HepG2 (cell line): Measurements from ENCODE around the gene OBP2B. TPM values are rescaled to one million over a fixed set of nuclear protein-coding genes. Genes with fewer than 3 reads are reported as not detected.

Experiments used
- ATAC-seq: fragments of 200-7000 bp; cut with Tn5 transposase; 3 replicates; pipeline ENCODE4 v1.9.1; 2020; ENCODE audit warnings: mild to moderate bottlenecking, moderate library complexity
- BruUV-seq: library from RNA; stranded (reverse); fragments of 400-500 nt; replicated peaks from 2 replicates; lab custom pipeline; 2021; lab: Mats Ljungman, UMichigan
- CTCF ChIA-PET: fragments of 300-600 bp; formaldehyde crosslinking; extraction: SDS; loops from one replicate; lab custom pipeline; 2021; ENCODE audit warnings: low total read pairs, inconsistent platforms, low intra/inter-chr PET ratio; lab: Yijun Ruan, JAX
- POLR2A ChIA-PET: fragments of 350-600 bp; sonication (Branson Sonifier 250); formaldehyde crosslinking; loops from one replicate; lab custom pipeline; 2020; ENCODE audit warnings: antibody characterized with exemption, inconsistent platforms; lab: Yijun Ruan, JAX
- DNase-seq: peaks from one replicate; pipeline ENCODE4 v3.0.0-alpha.2; 2015; ENCODE audit warnings: low spot score
- FAIRE-seq: peaks from 3 replicates; lab custom pipeline; 2011; peaks lifted over from hg19 to GRCh38; lab: Jason Lieb, UNC
- H2AFZ ChIP-seq: one replicate; pipeline ENCODE4 v1.6.1; 2011; ENCODE audit warnings: low read length, inconsistent platforms
- H3K27ac ChIP-seq: fragments of 300-600 bp; 3 replicates; pipeline ENCODE4 v1.8.0; 2011; ENCODE audit warnings: mixed run types, mild to moderate bottlenecking, mixed read lengths, low read length, inconsistent platforms; ENCODE audit not compliant: insufficient read depth; ENCODE audit errors: extremely low read length
- H3K27me3 ChIP-seq, 2 experiments: fragments of 200-600 bp in 1 of 2; 2 replicates in 1 of 2; 3 replicates in 1 of 2; pipeline versions ENCODE4 v1.6.0 to v1.8.0; 2011; ENCODE audit warnings: low read length in 2 of 2, mild to moderate bottlenecking in 2 of 2, moderate library complexity in 2 of 2, inconsistent platforms in 1 of 2; ENCODE audit not compliant: insufficient read depth in 2 of 2, control insufficient read depth in 1 of 2
- H3K36me3 ChIP-seq, 2 experiments: fragments of 200-600 bp in 1 of 2; replicated peaks in 1 of 2; 2 replicates in 1 of 2; 3 replicates in 1 of 2; pipeline versions ENCODE4 v1.5.1 to v1.8.0; 2011; ENCODE audit warnings: low read length in 2 of 2, inconsistent platforms in 1 of 2; ENCODE audit not compliant: insufficient read depth in 2 of 2, control insufficient read depth in 1 of 2
- H3K4me1 ChIP-seq: 2 replicates; pipeline ENCODE4 v1.5.1; 2012; ENCODE audit warnings: low read length, inconsistent platforms; ENCODE audit not compliant: insufficient read depth
- H3K4me2 ChIP-seq: 2 replicates; pipeline ENCODE4 v1.6.0; 2011; ENCODE audit warnings: low read depth, low read length, inconsistent platforms
- H3K4me3 ChIP-seq, 3 experiments: fragments of 200-600 bp in 1 of 3; sonication (generic), shearing (Covaris generic) in 1 of 3; replicated peaks in 1 of 3; 2 replicates each; pipeline ENCODE4 v1.5.1; 2011 to 2016; ENCODE audit warnings: low read length in 3 of 3, inconsistent platforms in 2 of 3, low read depth in 2 of 3, mild to moderate bottlenecking in 2 of 3, control low read depth in 1 of 3, mixed read lengths in 1 of 3; ENCODE audit not compliant: insufficient read depth in 1 of 3
- H3K79me2 ChIP-seq: one replicate; pipeline ENCODE4 v1.6.1; 2011; ENCODE audit warnings: low read length, inconsistent platforms; ENCODE audit not compliant: insufficient read depth
- H3K9ac ChIP-seq: 2 replicates; pipeline ENCODE4 v1.6.0; 2011; ENCODE audit warnings: mild to moderate bottlenecking, low read depth, low read length, inconsistent platforms; ENCODE audit not compliant: insufficient read depth
- H3K9me3 ChIP-seq: 2 replicates; pipeline ENCODE4 v1.5.1; 2012; ENCODE audit warnings: mild to moderate bottlenecking, low read length
- H4K20me1 ChIP-seq: 2 replicates; pipeline ENCODE4 v1.6.0; 2011; ENCODE audit warnings: inconsistent platforms, mild to moderate bottlenecking, low read length, moderate library complexity; ENCODE audit not compliant: insufficient read depth
- ARID3A ChIP-seq: IDR thresholded peaks from 2 replicates; pipeline ENCODE4 v1.6.1; 2012; ENCODE audit warnings: low read depth, low read length, improper control_type of control experiment
- ASH2L ChIP-seq: fragments of 300-600, 200-600 bp; sonication (generic); IDR thresholded peaks from 2 replicates; pipeline ENCODE4 v1.7.0; 2017; ENCODE audit warnings: low read depth, mild to moderate bottlenecking, moderate library complexity, mixed read lengths, low read length; ENCODE audit not compliant: insufficient read length
- HDAC2 ChIP-seq: sonication (generic); formaldehyde crosslinking; IDR thresholded peaks from 2 replicates; pipeline ENCODE4 v1.4.0; 2020; ENCODE audit warnings: missing genetic modification reagents
- NR2C2 ChIP-seq: sonication (generic); formaldehyde crosslinking; IDR thresholded peaks from 2 replicates; pipeline ENCODE4 v1.4.0; 2020; ENCODE audit warnings: missing genetic modification reagents, mild to moderate bottlenecking, moderate library complexity, borderline replicate concordance
- PHF5A ChIP-seq: IDR thresholded peaks from one replicate; pipeline ENCODE4 v1.6.1; 2018; ENCODE audit warnings: low read depth, missing genetic modification reagents; ENCODE audit not compliant: unreplicated experiment
- RAD21 ChIP-seq: fragments of 450-650 bp; formaldehyde crosslinking; IDR thresholded peaks from 2 replicates; pipeline ENCODE4 v1.5.0; 2020; ENCODE audit warnings: mild to moderate bottlenecking
- XBP1 ChIP-seq: sonication (generic); formaldehyde crosslinking; IDR thresholded peaks from 2 replicates; pipeline ENCODE4 v1.5.0; 2020; ENCODE audit warnings: missing genetic modification reagents
- ZNF101 ChIP-seq: sonication (generic); formaldehyde crosslinking; IDR thresholded peaks from 2 replicates; pipeline ENCODE4 v1.4.0; 2020; ENCODE audit warnings: mild to moderate bottlenecking, low read depth, missing genetic modification reagents, borderline replicate concordance
- ZNF142 ChIP-seq: sonication (generic); formaldehyde crosslinking; IDR thresholded peaks from 2 replicates; pipeline ENCODE4 v1.4.0; 2020; ENCODE audit warnings: missing genetic modification reagents
- ZNF17 ChIP-seq: sonication (generic); formaldehyde crosslinking; IDR thresholded peaks from 2 replicates; pipeline ENCODE4 v1.5.0; 2020; ENCODE audit warnings: mild to moderate bottlenecking, missing genetic modification reagents
- ZNF430 ChIP-seq: sonication (generic); formaldehyde crosslinking; IDR thresholded peaks from 2 replicates; pipeline ENCODE4 v1.9.0; 2021; ENCODE audit warnings: mild to moderate bottlenecking, missing genetic modification reagents
- ZNF431 ChIP-seq: sonication (generic); formaldehyde crosslinking; IDR thresholded peaks from 2 replicates; pipeline ENCODE4 v1.9.0; 2022; ENCODE audit warnings: missing genetic modification reagents, low read depth, mild to moderate bottlenecking, borderline replicate concordance
- ZNF639 ChIP-seq: conservative IDR thresholded peaks from 2 replicates; pipeline ENCODE4 v1.6.1; 2018; ENCODE audit warnings: missing genetic modification reagents
- ZNF766 ChIP-seq: sonication (generic); formaldehyde crosslinking; IDR thresholded peaks from 2 replicates; pipeline ENCODE4 v1.5.0; 2020; ENCODE audit warnings: missing genetic modification reagents, borderline replicate concordance
- ZNF850 ChIP-seq: sonication (generic); formaldehyde crosslinking; conservative IDR thresholded peaks from 2 replicates; pipeline ENCODE4 v1.9.0; 2021; ENCODE audit warnings: mild to moderate bottlenecking, missing genetic modification reagents
- WGBS: methylation state at CpG from one replicate; pipeline ENCODE4 v1.1.6; 2017; ENCODE audit warnings: low lambda C conversion rate; 5-methylcytosine and 5-hydroxymethylcytosine counted together
- in situ Hi-C: cut with HindIII; loops from 2 replicates; pipeline ENCODE4 v1.10.0; 2017; ENCODE audit warnings: low pct_unique_long_range_greater_than_20kb; ENCODE audit not compliant: extremely low pct_ligation_motif_present
- intact Hi-C: fragments of 100-400 bp; cut with micrococcal nuclease; formaldehyde crosslinking; loops from one replicate; pipeline ENCODE4 v1.10.0; 2022; ENCODE audit not compliant: unreplicated experiment
- polyA plus RNA-seq, 8 experiments: library from polyadenylated mRNA; depleted of rRNA in 3 of 8; stranded (reverse) in 7 of 8; unstranded in 1 of 8; fragments of >200 nt; fragmentation: Illumina TruSeq in 4 of 8; extraction: Trizol in 4 of 8; gene quantifications; 2 replicates each; pipeline versions ENCODE4 v1.2.1 to v1.2.3, GENCODE V29; 2011 to 2016; ENCODE audit warnings: low read depth in 4 of 8, missing spikeins in 1 of 8, mixed read lengths in 1 of 8; ENCODE audit not compliant: insufficient read depth in 1 of 8
- total RNA-seq, 5 experiments: library from RNA; depleted of rRNA; stranded (reverse); fragments of >200 nt; fragmentation: Illumina TruSeq; extraction: Trizol; gene quantifications; 2 replicates each; pipeline ENCODE4 v1.2.3, GENCODE V29; 2016; ENCODE audit warnings: low read depth in 1 of 5

OBP2B gene
- total and polyA plus RNA-seq, 2 of the 13 experiments (the other 11 are each of a cell fraction or from before 2014, with no cell fraction given): not detected

- ATAC-seq (no peak), DNase-seq (no peak), FAIRE-seq (no peak)
- Histone ChIP-seq H2AFZ (no peak overlapping the region), H3K27me3 (peaks cover 4 to 39% of the 10 kb centered on the region in 2 experiments; a peak in 3 of 5 replicates), H3K4me1 (no peaks in the 10 kb centered on the region; the same call in 1 of the 2 replicates), H3K36me3 (no peaks in the 10 kb centered on the region), H3K4me2 (no peak overlapping the region), H3K9ac (no peak overlapping the region), H3K9me3 (no peaks in the 10 kb centered on the region), H3K4me3 (no peak overlapping the region), H4K20me1 (no peaks in the 10 kb centered on the region), H3K79me2 (no peaks in the 10 kb centered on the region), H3K27ac (no peak overlapping the region)
- TF ChIP-seq XBP1 (CRISPR knock-in tag) (no peak), ZNF766 (CRISPR knock-in tag) (no peak), ASH2L (no peak), ZNF850 (CRISPR knock-in tag) (no peak), ZNF101 (no peak), PHF5A (no peak), ZNF639 (CRISPR knock-in tag) (no peak), ZNF430 (no peak), HDAC2 (CRISPR knock-in tag) (no peak), ARID3A (no peak), ZNF17 (no peak), RAD21 (CRISPR knock-in tag) (no peak), ZNF431 (CRISPR knock-in tag) (no peak), ZNF142 (CRISPR knock-in tag) (no peak), NR2C2 (CRISPR knock-in tag) (no peak)
- no TSS peak for BruUV-seq
- 43% methylated on average over 10 of the region's 16 CpGs for WGBS
- intact Hi-C loops (no loop called here), in situ Hi-C loops (no loop called here)
- ChIA-PET CTCF (no interaction called here), POLR2A (no interaction called here)
Measured at GRCh38 chr9:133207540-133208170, 1.4 kb downstream of the OBP2B start.
